Activated CD4-positive, alpha-beta memory T cell treated with anti-CD3 and anti-CD28 coated beads for 36 hours (primary cell): ENCODE data around the gene HNRNPUL1. TPM values are rescaled to one million over a fixed set of nuclear protein-coding genes. Genes with fewer than 3 reads are reported as not detected.

Experiments
- CTCF ChIA-PET: fragments of 350-600 bp; sonication (Branson Sonifier 250); formaldehyde crosslinking; loops from one replicate; lab custom pipeline; 2021; ENCODE audit warnings: antibody characterized with exemption, inconsistent platforms; lab: Charles Lee
- POLR2A ChIA-PET: fragments of 350-600 bp; sonication (Branson Sonifier 250); formaldehyde crosslinking; loops from one replicate; lab custom pipeline; 2021; ENCODE audit warnings: antibody characterized with exemption; lab: Charles Lee
- DNase-seq: peaks from one replicate; pipeline ENCODE4 v3.0.0-alpha.2; 2020
- H3K27ac Mint-ChIP-seq: one replicate; pipeline ENCODE4 v1.8.0; 2021; ENCODE audit warnings: mixed read lengths
- H3K27me3 Mint-ChIP-seq: one replicate; pipeline ENCODE4 v1.8.0; 2021; ENCODE audit warnings: mixed read lengths
- H3K36me3 Mint-ChIP-seq: one replicate; pipeline ENCODE4 v1.8.0; 2021; ENCODE audit warnings: mixed read lengths
- H3K4me1 Mint-ChIP-seq: one replicate; pipeline ENCODE4 v1.8.0; 2021; ENCODE audit warnings: low read depth, mixed read lengths
- H3K4me3 Mint-ChIP-seq: one replicate; pipeline ENCODE4 v1.8.0; 2021; ENCODE audit warnings: mild to moderate bottlenecking, mixed read lengths
- H3K9me3 Mint-ChIP-seq: one replicate; pipeline ENCODE4 v1.8.0; 2021; ENCODE audit warnings: mixed read lengths
- intact Hi-C: fragments of 100-400 bp; cut with micrococcal nuclease; formaldehyde crosslinking; loops from one replicate; pipeline ENCODE4 v1.15.1; 2023
- total RNA-seq, 2 experiments: library from RNA; stranded (reverse); gene quantifications; one replicate each; pipeline ENCODE4 v1.2.3, GENCODE V29; 2021

HNRNPUL1 gene
- total RNA-seq, 2 experiments from 2014 or later = 290 to 295 TPM

- peaks cover 57% of the 10 kb centered on the region for H3K4me1 Mint-ChIP-seq
- intact Hi-C loops = no loop called here
- POLR2A ChIA-PET = interaction anchor here (1.3 kb wide), 1 partner anchor 13 kb away, joined by 3 read pairs; no protein-coding TSS in a partner anchor
- peaks cover 27% of the 10 kb centered on the region for H3K36me3 Mint-ChIP-seq
- H3K27ac Mint-ChIP-seq = peak overlapping the region; percentile 96
- H3K9me3 Mint-ChIP-seq = no peaks in the 10 kb centered on the region
- H3K4me3 Mint-ChIP-seq = peak overlapping the region; percentile 96
- CTCF ChIA-PET = interaction anchor here (1.2 kb wide), 1 partner anchor 49 kb away, joined by 5 read pairs; no protein-coding TSS in a partner anchor
- DNase-seq = no peak
- no peaks in the 10 kb centered on the region for H3K27me3 Mint-ChIP-seq
Observed at GRCh38 chr19:41311072-41311471, 46.9 kb downstream of the HNRNPUL1 start.

DNA sequence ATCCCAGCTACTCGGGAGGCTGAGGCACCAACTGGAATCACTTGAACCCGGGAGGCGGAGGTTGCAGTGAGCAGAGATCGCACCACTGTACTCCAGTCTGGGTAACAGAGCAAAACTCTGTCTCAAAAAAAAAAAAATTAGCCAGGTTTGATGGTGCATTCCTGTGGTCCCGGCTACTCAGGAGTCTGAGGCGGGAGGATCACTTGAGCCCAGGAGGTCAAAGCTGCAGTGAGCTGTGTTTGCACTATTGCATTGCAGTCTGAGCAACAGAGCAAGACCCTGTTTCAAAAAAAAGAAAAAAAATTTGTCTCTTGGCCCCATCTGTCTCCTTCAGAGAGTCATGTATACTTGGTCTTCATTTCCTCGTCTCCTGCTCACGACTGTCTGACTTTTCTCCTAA is 47.4 kb downstream of the HNRNPUL1 start:
- Mint-ChIP-seq H3K9me3 (no peaks in the 10 kb centered on the region), H3K27ac (peak overlapping the region; percentile 73), H3K4me1 (peaks cover 54% of the 10 kb centered on the region), H3K36me3 (peaks cover 28% of the 10 kb centered on the region), H3K4me3 (peak overlapping the region; percentile 55), H3K27me3 (no peaks in the 10 kb centered on the region)
- CTCF ChIA-PET = interaction anchor here (1.2 kb wide), 1 partner anchor 49 kb away, joined by 5 read pairs; no protein-coding TSS in a partner anchor
- intact Hi-C loops = no loop called here
- POLR2A ChIA-PET = no interaction called here
- no peak for DNase-seq

DNA sequence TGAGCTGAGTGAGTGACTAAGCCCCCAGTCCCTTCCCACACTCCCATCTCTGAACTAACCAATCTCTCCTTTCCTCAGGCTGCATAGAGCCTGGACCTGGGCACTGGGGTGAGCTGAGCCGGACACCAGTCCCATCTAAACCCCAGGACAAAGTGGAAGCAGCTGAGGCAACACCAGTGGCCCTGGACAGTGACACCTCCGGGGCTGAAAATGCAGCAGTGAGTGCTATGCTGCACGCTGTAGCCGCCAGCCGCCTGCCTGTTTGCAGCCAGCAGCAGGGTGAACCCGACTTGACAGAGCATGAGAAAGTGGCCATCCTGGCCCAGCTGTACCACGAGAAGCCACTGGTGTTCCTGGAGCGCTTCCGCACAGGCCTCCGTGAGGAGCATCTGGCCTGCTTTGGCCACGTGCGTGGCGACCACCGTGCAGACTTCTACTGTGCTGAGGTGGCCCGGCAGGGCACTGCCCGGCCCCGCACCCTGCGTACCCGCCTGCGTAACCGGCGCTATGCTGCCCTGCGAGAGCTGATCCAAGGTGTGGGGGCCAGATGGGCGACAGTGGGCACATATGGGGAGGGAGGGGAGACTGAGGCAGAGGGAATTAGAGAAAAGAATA is 52.2 kb downstream of the HNRNPUL1 start:
- H3K9me3 Mint-ChIP-seq = no peaks in the 10 kb centered on the region

GRCh38 chr19:41318696-41319499 is 54.7 kb downstream of the HNRNPUL1 start:
- H3K9me3 Mint-ChIP-seq = no peaks in the 10 kb centered on the region
- H3K27me3 Mint-ChIP-seq = no peaks in the 10 kb centered on the region
- peaks cover 9% of the 10 kb centered on the region for H3K4me1 Mint-ChIP-seq
- CTCF ChIA-PET = interaction anchor here (1.9 kb wide), 1 partner anchor 10 kb away, joined by 4 read pairs; no protein-coding TSS in a partner anchor
- no peak overlapping the region for H3K4me3 Mint-ChIP-seq
- intact Hi-C loops = no loop called here
- no peak for DNase-seq
- peaks cover 30% of the 10 kb centered on the region for H3K36me3 Mint-ChIP-seq
- no peak overlapping the region for H3K27ac Mint-ChIP-seq
- POLR2A ChIA-PET = interaction anchor here (0.6 kb wide), 1 partner anchor 34 kb away, joined by 3 read pairs; no protein-coding TSS in a partner anchor

More for the DNA sequence above, 52.2 kb downstream of the HNRNPUL1 start:
- ChIA-PET POLR2A (no interaction called here), CTCF (no interaction called here)
- H3K36me3 Mint-ChIP-seq = peaks cover 38% of the 10 kb centered on the region
- no peaks in the 10 kb centered on the region for H3K27me3 Mint-ChIP-seq
- peaks cover 25% of the 10 kb centered on the region for H3K4me1 Mint-ChIP-seq
- H3K27ac Mint-ChIP-seq = peak overlapping the region; percentile 46
- intact Hi-C loops = no loop called here
- H3K4me3 Mint-ChIP-seq = no peak overlapping the region
- DNase-seq = no peak

GRCh38 chr19:41319500-41320184 is 55.5 kb downstream of the HNRNPUL1 start:
- no peak for DNase-seq
- CTCF ChIA-PET = interaction anchor here (1.9 kb wide), 1 partner anchor 11 kb away, joined by 4 read pairs; no protein-coding TSS in a partner anchor
- Mint-ChIP-seq H3K27ac (peak overlapping the region; percentile 21), H3K27me3 (no peaks in the 10 kb centered on the region), H3K9me3 (no peaks in the 10 kb centered on the region), H3K4me1 (peaks cover 10% of the 10 kb centered on the region), H3K36me3 (peaks cover 31% of the 10 kb centered on the region), H3K4me3 (no peak overlapping the region)
- intact Hi-C loops = no loop called here
- POLR2A ChIA-PET = interaction anchor here (0.6 kb wide), 1 partner anchor 34 kb away, joined by 3 read pairs; no protein-coding TSS in a partner anchor

DNA sequence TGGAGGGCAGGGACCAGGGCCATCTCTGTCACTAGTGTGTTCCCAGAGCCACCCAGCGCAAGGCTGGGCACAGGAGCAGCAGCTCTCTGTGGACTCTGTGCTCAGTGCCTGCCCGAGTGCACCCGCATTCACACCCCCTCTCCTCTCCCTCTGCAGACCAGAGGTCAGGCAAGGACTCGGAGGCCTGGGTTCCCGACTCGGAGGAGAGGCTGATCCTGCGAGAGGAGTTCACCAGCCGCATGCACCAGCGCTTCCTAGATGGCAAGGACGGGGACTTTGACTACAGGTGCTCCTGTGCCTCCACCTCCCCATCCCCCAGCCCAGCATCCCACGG is 56.0 kb downstream of the HNRNPUL1 start:
- DNase-seq = no peak
- CTCF ChIA-PET = interaction anchor here (1.9 kb wide), 1 partner anchor 11 kb away, joined by 4 read pairs; no protein-coding TSS in a partner anchor
- Mint-ChIP-seq H3K4me1 (peaks cover 14% of the 10 kb centered on the region), H3K27ac (peak overlapping the region; percentile 21), H3K27me3 (no peaks in the 10 kb centered on the region), H3K36me3 (peaks cover 32% of the 10 kb centered on the region), H3K4me3 (no peak overlapping the region), H3K9me3 (no peaks in the 10 kb centered on the region)
- intact Hi-C loops = no loop called here
- POLR2A ChIA-PET = no interaction called here

GRCh38 chr19:41320568-41320967 is 56.4 kb downstream of the HNRNPUL1 start:
- CTCF ChIA-PET = interaction anchor here (1.9 kb wide), 1 partner anchor 12 kb away, joined by 4 read pairs; no protein-coding TSS in a partner anchor
- POLR2A ChIA-PET = no interaction called here
- intact Hi-C loops = no loop called here
- no peaks in the 10 kb centered on the region for H3K27me3 Mint-ChIP-seq
- H3K4me1 Mint-ChIP-seq = peaks cover 18% of the 10 kb centered on the region
- H3K9me3 Mint-ChIP-seq = no peaks in the 10 kb centered on the region
- peak overlapping the region; percentile 46 for H3K27ac Mint-ChIP-seq
- peaks cover 32% of the 10 kb centered on the region for H3K36me3 Mint-ChIP-seq
- no peak overlapping the region for H3K4me3 Mint-ChIP-seq
- no peak for DNase-seq

- H3K36me3 Mint-ChIP-seq = peaks cover 30% of the 10 kb centered on the region
- no peaks in the 10 kb centered on the region for H3K9me3 Mint-ChIP-seq
- no peaks in the 10 kb centered on the region for H3K27me3 Mint-ChIP-seq
- POLR2A ChIA-PET = no interaction called here
- peak overlapping the region; percentile 47 for H3K27ac Mint-ChIP-seq
- H3K4me1 Mint-ChIP-seq = peaks cover 18% of the 10 kb centered on the region
- DNase-seq = no peak
- intact Hi-C loops = no loop called here
- no peak overlapping the region for H3K4me3 Mint-ChIP-seq
- CTCF ChIA-PET = interaction anchor here (1.2 kb wide), 1 partner anchor 43 kb away, joined by 3 read pairs; the partner anchor contains the start of gene B9D2
Observed at GRCh38 chr19:41321204-41321599, 57.0 kb downstream of the HNRNPUL1 start.

DNA sequence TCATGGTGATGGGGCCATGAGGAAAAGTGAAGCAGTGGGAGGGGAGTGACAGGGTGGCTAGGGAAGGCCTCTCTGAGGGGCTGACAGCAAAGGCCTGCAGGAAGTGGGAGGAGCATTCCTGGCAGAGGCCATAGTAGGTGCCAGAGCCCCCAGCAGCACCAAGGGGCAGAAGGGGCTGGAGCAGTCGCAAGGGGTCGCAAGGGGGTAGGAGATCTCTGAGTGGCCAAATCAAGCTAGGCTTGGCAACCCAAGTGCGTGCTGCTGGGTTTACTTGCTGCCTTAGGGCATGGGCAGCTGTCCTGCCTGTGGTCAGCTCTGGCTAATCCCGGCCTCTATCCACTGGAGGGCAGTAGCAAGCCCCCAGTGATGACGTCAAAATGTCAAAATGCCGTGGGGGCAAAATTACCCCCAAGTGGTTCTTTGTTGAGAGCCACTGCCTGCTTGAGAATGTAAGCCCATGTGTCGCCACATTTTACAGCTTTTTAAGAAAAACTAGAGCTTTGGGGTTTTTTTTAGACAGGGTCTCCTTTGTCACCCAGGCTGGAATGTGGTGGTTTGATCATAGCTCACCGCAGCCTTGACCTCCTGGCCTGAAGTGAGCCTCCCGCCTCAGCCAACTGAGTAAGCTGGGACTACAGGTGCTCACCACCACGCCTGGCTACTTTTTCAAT is 57.6 kb downstream of the HNRNPUL1 start:
- POLR2A ChIA-PET = interaction anchor here (0.5 kb wide), 1 partner anchor 44 kb away, joined by 3 read pairs; no protein-coding TSS in a partner anchor
- no peak for DNase-seq
- CTCF ChIA-PET = interaction anchor here (1.2 to 1.5 kb wide), 2 partner anchors 30 to 42 kb away, joined by 3 to 10 read pairs; partner anchors contain the start of gene B9D2
- H3K36me3 Mint-ChIP-seq = peaks cover 27% of the 10 kb centered on the region
- H3K4me3 Mint-ChIP-seq = no peak overlapping the region
- H3K9me3 Mint-ChIP-seq = no peaks in the 10 kb centered on the region
- H3K27me3 Mint-ChIP-seq = no peaks in the 10 kb centered on the region
- H3K27ac Mint-ChIP-seq = peak overlapping the region; percentile 47
- peaks cover 23% of the 10 kb centered on the region for H3K4me1 Mint-ChIP-seq
- intact Hi-C loops = no loop called here

GRCh38 chr19:41322451-41322850 is 58.3 kb downstream of the HNRNPUL1 start:
- peak overlapping the region; percentile 42 for H3K27ac Mint-ChIP-seq
- no peak overlapping the region for H3K4me3 Mint-ChIP-seq
- DNase-seq = no peak
- no peaks in the 10 kb centered on the region for H3K9me3 Mint-ChIP-seq
- intact Hi-C loops = no loop called here
- no peaks in the 10 kb centered on the region for H3K27me3 Mint-ChIP-seq
- ChIA-PET CTCF (interaction anchor here (1.2 to 1.5 kb wide), 2 partner anchors 30 to 42 kb away, joined by 3 to 10 read pairs; partner anchors contain the start of gene B9D2), POLR2A (interaction anchor here (0.5 kb wide), 1 partner anchor 43 kb away, joined by 3 read pairs; no protein-coding TSS in a partner anchor)
- peaks cover 24% of the 10 kb centered on the region for H3K4me1 Mint-ChIP-seq
- peaks cover 23% of the 10 kb centered on the region for H3K36me3 Mint-ChIP-seq

GRCh38 chr19:41323023-41323422 is 58.9 kb downstream of the HNRNPUL1 start:
- Mint-ChIP-seq H3K4me1 (peaks cover 28% of the 10 kb centered on the region), H3K27ac (peak overlapping the region; percentile 42), H3K36me3 (peaks cover 23% of the 10 kb centered on the region), H3K9me3 (no peaks in the 10 kb centered on the region), H3K4me3 (no peak overlapping the region), H3K27me3 (no peaks in the 10 kb centered on the region)
- intact Hi-C loops = no loop called here
- DNase-seq = no peak
- POLR2A ChIA-PET = no interaction called here
- CTCF ChIA-PET = interaction anchor here (1.5 kb wide), 1 partner anchor 29 kb away, joined by 10 read pairs; no protein-coding TSS in a partner anchor
